Measurements from ENCODE around the gene ATP6V0A1. TPM values are rescaled to one million over a fixed set of nuclear protein-coding genes. Genes with fewer than 3 reads are reported as not detected.
A peak's percentile ranks its signal among the peaks of the same experiment; 100 is the strongest.

ATP6V0A1 gene
- total and polyA plus RNA-seq, 2 of the 4 experiments (the other 2 are of a cell fraction), result 18.8 to 34.0 TPM

DNA sequence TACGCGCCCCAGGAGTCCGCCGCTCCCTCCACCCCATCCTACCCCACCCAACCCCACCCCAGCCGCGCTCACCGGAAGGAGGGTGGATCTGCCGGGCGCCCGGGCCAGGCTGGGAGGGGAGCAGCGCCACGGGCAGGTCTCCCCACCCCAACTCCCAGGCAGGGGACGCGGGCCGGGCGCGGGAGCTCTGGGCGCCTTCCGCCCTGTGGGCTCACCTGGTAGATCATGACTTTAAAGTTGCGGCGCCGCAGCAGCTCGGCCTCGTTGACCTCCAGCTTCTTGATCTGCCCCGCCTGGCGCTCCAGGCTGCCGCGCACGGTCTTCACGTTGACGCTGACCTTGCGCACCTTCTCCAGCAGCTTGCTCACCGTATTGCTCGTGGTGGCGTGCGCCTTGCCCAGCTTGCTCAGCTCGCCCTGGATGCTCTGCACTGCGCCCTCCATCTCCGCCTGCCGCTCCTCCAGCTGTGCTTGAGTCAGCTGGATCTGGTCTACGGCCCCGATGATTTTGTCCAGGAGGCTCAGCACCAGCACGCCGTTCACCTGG is 36.2 kb upstream of the ATP6V0A1 start:
- Histone ChIP-seq H2BK20ac (ENCODE audit: low read depth, low read length) (no peak overlapping the region), H3K9ac (ENCODE audit: low read depth, low read length) (peak overlapping the region; percentile 99), H2BK15ac (ENCODE audit: low read depth, low read length) (no peak overlapping the region; the same call in 2 of the 3 replicates), H3K56ac (ENCODE audit: extremely low read depth, insufficient read depth, low read length) (peak overlapping the region; percentile 99), H3K18ac (ENCODE audit: low read depth, low read length) (peak overlapping the region; percentile 92), H3K14ac (replicated peaks; ENCODE audit: low read depth, low read length) (peak overlapping the region; percentile 100), H3K27ac (ENCODE audit: insufficient read depth, low read length) (peak overlapping the region; percentile 97), H3K9me3 (ENCODE audit: control insufficient read depth, insufficient read depth, low read length) (no peaks in the 10 kb centered on the region), H3K4me2 (ENCODE audit: low read depth, low read length) (peak overlapping the region; percentile 44), H3K36me3 (ENCODE audit: control insufficient read depth, insufficient read depth, low read length) (peaks cover 7% of the 10 kb centered on the region), H2BK120ac (ENCODE audit: low read depth, low read length) (peak overlapping the region; percentile 58), H3K23ac (ENCODE audit: low read depth, low read length) (peak overlapping the region; percentile 100), H3K27me3 (ENCODE audit: control insufficient read depth, insufficient read depth, low read length) (no peaks in the 10 kb centered on the region), H2BK5ac (ENCODE audit: low read depth, low read length, poor library complexity, severe bottlenecking) (peak overlapping the region; percentile 97), H4K5ac (ENCODE audit: low read depth, low read length) (peak overlapping the region; percentile 83), H3K79me1 (ENCODE audit: low read depth in 1 of 2, low read length in 2 of 2) (peaks cover 0 to 33% of the 10 kb centered on the region in 2 experiments; a peak in 2 of 4 replicates), H2AK5ac (ENCODE audit: low read depth, low read length) (peak overlapping the region; percentile 99), H2AFZ (replicated peaks; ENCODE audit: low read length, poor library complexity) (peak overlapping the region; percentile 71), H4K20me1 (ENCODE audit: insufficient read depth, low read length) (peaks cover 54% of the 10 kb centered on the region), H3K9me1 (ENCODE audit: insufficient read depth, low read length) (no peaks in the 10 kb centered on the region; the same call in 1 of the 2 replicates), H4K91ac (ENCODE audit: insufficient read depth, low read depth, low read length) (peak overlapping the region; percentile 93), H2AK9ac (replicated peaks; ENCODE audit: low read depth, low read length, poor library complexity) (peak overlapping the region; percentile 96), H3K4ac (ENCODE audit: low read depth, low read length) (peak overlapping the region; percentile 92), H3K4me3 (ENCODE audit: insufficient read depth, low read depth, low read length) (peak overlapping the region; percentile 92), H3K4me1 (ENCODE audit: control insufficient read depth, insufficient read depth, low read length) (peaks cover 23% of the 10 kb centered on the region), H4K8ac (ENCODE audit: low read depth in 2 of 2, low read length in 2 of 2) (peak overlapping the region; percentile 86 to 95)
- ATAC-seq (ENCODE audit: low read depth) (peak; percentile 5), DNase-seq (peak; percentile 32)
- BruUV-seq (replicated peaks), result no TSS peak
- ChIA-PET POLR2A (ENCODE audit: unreplicated experiment) (interaction anchor here (1.1 to 1.6 kb wide), 4 partner anchors 9 to 114 kb away, joined by 3 to 17 read pairs (median 4); partner anchors contain the start of gene NAGLU), CTCF (interaction anchor here (1.0 kb wide), 1 partner anchor 95 kb away, joined by 3 read pairs; no protein-coding TSS in a partner anchor)
- dilution Hi-C loops (cut with HindIII; ENCODE audit: low sequenced_read_pairs, unreplicated experiment) (no loop called here), intact Hi-C loops (cut with micrococcal nuclease) (loop anchor here (1.0 to 5.0 kb wide), 3 partner anchors 34 to 100 kb away; partner anchors contain the start of gene STAT3), in situ Hi-C loops (cut with MboI; ENCODE audit: low sequenced_read_pairs) (no loop called here)
- TF ChIP-seq MAFK (IDR thresholded peaks at IDR 0.05; ENCODE audit: low read depth, low read length) (no peak), MXI1 (IDR thresholded peaks at IDR 0.05; ENCODE audit: borderline replicate concordance, low read depth, low read length) (peak; percentile 25; the same call in 1 of the 2 replicates), CHD1 (IDR thresholded peaks at IDR 0.05; ENCODE audit: low read depth, low read length) (0 out of 2 replicates have a peak, but pooled peaks have one; percentile 78)
- 1% methylated on average over 25 of the region's 44 CpGs; no CpG with 5 or more reads in 1 of the 2 experiments for WGBS, 2 experiments (ENCODE audit: extremely low coverage in 2 of 2, insufficient read length in 1 of 2)

Measured in IMR-90 (cell line).